ENCODE data around the gene CCDC197.

DNA sequence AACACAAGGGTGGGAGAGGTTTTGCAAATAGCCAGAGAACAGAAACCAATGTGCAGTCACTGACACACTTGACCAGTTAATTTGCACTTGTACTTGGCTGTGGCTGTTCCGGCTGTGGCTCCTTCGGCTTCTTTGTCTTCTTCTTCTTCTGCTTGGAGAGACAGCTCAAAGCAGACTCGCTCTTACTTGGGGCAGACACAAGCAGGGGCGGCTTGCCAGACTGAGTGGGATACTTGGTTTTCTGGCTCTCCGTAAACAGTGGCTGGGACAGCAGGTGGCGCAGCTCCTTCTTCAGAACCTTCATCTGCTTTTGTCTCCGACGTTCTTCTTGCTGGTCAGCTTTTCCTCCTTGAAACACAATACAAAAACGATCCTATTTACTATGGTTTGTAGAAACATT is 54.0 kb downstream of the CCDC197 start:
- TF ChIP-seq, protein P1, sequence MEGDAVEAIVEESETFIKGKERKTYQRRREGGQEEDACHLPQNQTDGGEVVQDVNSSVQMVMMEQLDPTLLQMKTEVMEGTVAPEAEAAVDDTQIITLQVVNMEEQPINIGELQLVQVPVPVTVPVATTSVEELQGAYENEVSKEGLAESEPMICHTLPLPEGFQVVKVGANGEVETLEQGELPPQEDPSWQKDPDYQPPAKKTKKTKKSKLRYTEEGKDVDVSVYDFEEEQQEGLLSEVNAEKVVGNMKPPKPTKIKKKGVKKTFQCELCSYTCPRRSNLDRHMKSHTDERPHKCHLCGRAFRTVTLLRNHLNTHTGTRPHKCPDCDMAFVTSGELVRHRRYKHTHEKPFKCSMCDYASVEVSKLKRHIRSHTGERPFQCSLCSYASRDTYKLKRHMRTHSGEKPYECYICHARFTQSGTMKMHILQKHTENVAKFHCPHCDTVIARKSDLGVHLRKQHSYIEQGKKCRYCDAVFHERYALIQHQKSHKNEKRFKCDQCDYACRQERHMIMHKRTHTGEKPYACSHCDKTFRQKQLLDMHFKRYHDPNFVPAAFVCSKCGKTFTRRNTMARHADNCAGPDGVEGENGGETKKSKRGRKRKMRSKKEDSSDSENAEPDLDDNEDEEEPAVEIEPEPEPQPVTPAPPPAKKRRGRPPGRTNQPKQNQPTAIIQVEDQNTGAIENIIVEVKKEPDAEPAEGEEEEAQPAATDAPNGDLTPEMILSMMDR (IDR thresholded peaks at IDR 0.05): peak; percentile 10 to 39 (median 30)
- TF ChIP-seq POLR2A (IDR thresholded peaks at IDR 0.05): no peak

Measured in uterus (tissue), 2 donors.